ENCODE data around the gene PLA2G4E. TPM values are rescaled to one million over a fixed set of nuclear protein-coding genes. Genes with fewer than 3 reads are reported as not detected.
A peak's percentile ranks its signal among the peaks of the same experiment; 100 is the strongest.

Gene PLA2G4E
- total RNA-seq, 1 donor from 2014 or later: 8.8 TPM

DNA sequence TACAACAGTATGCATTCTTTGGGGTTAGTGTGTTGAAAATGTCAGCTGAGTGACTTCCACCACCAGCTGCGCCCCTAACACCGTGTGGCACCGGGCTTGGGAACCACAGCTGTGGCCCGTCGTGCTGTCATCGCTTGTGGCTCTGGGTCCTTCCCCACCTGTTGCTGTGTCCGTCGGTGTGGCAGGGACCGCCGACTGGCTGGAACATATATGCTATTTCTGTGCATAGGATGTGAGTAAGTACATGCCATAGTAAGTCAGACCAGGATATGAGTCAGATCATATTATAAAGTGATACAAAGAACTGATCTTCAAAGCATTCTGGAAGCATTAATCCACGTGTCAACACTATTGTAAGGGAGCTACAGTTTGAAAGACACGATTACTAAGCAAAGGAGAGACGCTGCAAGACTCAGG lies 80.4 kb downstream of the PLA2G4E start:
- DNase-seq (ENCODE audit: extremely low spot score in 2 of 2): no peak
- peaks cover 53% of the 10 kb centered on the region for H3K4me1 ChIP-seq
- intact Hi-C loops (cut with DNase I): no loop called here

DNA sequence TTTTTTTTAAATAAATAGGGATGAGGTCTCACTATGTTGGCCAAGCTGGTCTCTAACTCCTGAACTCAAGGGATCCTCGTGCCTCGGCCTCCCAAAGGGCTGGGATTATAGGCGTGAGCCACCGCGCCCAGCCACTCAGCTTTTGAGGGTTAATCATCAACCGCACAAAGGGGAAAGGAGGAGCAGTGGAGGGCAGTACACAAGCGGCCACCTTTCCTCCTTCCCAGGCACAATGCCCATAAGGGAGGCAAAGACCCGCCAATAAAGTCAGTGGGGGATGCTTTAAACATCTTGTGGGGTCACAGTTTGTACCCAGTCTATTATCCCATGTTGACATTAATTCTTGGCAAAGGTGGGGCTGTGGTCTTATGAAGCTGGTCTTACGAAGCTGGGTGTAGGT lies 80.9 kb downstream of the PLA2G4E start:
- no peaks in the 10 kb centered on the region for H3K9me3 ChIP-seq
- TF ChIP-seq POLR2A (IDR thresholded peaks at IDR 0.05): no peak
- no peak for TF ChIP-seq CTCF (IDR thresholded peaks at IDR 0.05)
- no peak for TF ChIP-seq POLR2AphosphoS5 (IDR thresholded peaks at IDR 0.05; ENCODE audit: insufficient read depth in 1 of 2, low read depth in 1 of 2)
- intact Hi-C loops (cut with DNase I): no loop called here
- H3K36me3 ChIP-seq: no peaks in the 10 kb centered on the region
- DNase-seq (ENCODE audit: extremely low spot score in 2 of 2): no peak
- no peaks in the 10 kb centered on the region for H3K27me3 ChIP-seq
- peaks cover 55% of the 10 kb centered on the region for H3K4me1 ChIP-seq
- H3K27ac ChIP-seq: no peak overlapping the region
- no peak overlapping the region for H3K4me3 ChIP-seq

More for the DNA sequence above, 80.4 kb downstream of the PLA2G4E start:
- no peak overlapping the region for H3K27ac ChIP-seq
- no peaks in the 10 kb centered on the region for H3K9me3 ChIP-seq
- H3K27me3 ChIP-seq: no peaks in the 10 kb centered on the region
- no peaks in the 10 kb centered on the region for H3K36me3 ChIP-seq
- TF ChIP-seq POLR2AphosphoS5 (IDR thresholded peaks at IDR 0.05; ENCODE audit: insufficient read depth in 1 of 2, low read depth in 1 of 2) (peak; percentile 30 to 71), CTCF (IDR thresholded peaks at IDR 0.05) (no peak)
- H3K4me3 ChIP-seq: no peak overlapping the region

- Histone ChIP-seq H3K4me1 (peaks cover 60% of the 10 kb centered on the region), H3K27ac (peak overlapping the region; percentile 17), H3K4me3 (no peak overlapping the region)
Measured at GRCh38 chr15:41937568-41937923, 83.3 kb downstream of the PLA2G4E start.

GRCh38 chr15:41936649-41937567 lies 83.9 kb downstream of the PLA2G4E start:
- H3K4me1 ChIP-seq: peaks cover 66% of the 10 kb centered on the region
- intact Hi-C loops (cut with DNase I): no loop called here
- no peak for DNase-seq (ENCODE audit: extremely low spot score in 2 of 2)
- peak overlapping the region; percentile 17 for H3K27ac ChIP-seq
- TF ChIP-seq POLR2A (IDR thresholded peaks at IDR 0.05): no peak
- TF ChIP-seq POLR2AphosphoS5 (IDR thresholded peaks at IDR 0.05; ENCODE audit: insufficient read depth in 1 of 2, low read depth in 1 of 2): peak; percentile 20 to 43
- TF ChIP-seq CTCF (IDR thresholded peaks at IDR 0.05): no peak
- H3K9me3 ChIP-seq: no peaks in the 10 kb centered on the region
- H3K36me3 ChIP-seq: no peaks in the 10 kb centered on the region
- no peaks in the 10 kb centered on the region for H3K27me3 ChIP-seq
- no peak overlapping the region for H3K4me3 ChIP-seq

More at GRCh38 chr15:41937568-41937923, 83.3 kb downstream of the PLA2G4E start:
- Histone ChIP-seq H3K27me3 (no peaks in the 10 kb centered on the region), H3K9me3 (no peaks in the 10 kb centered on the region), H3K36me3 (no peaks in the 10 kb centered on the region)
- intact Hi-C loops (cut with DNase I): no loop called here
- no peak for DNase-seq (ENCODE audit: extremely low spot score in 2 of 2)
- no peak for TF ChIP-seq CTCF (IDR thresholded peaks at IDR 0.05)
- TF ChIP-seq POLR2AphosphoS5 (IDR thresholded peaks at IDR 0.05; ENCODE audit: insufficient read depth in 1 of 2, low read depth in 1 of 2): no peak
- no peak for TF ChIP-seq POLR2A (IDR thresholded peaks at IDR 0.05)

GRCh38 chr15:41936155-41936554 lies 84.7 kb downstream of the PLA2G4E start:
- H3K27ac ChIP-seq: no peak overlapping the region
- DNase-seq (ENCODE audit: extremely low spot score in 2 of 2): no peak
- no peaks in the 10 kb centered on the region for H3K36me3 ChIP-seq
- intact Hi-C loops (cut with DNase I): no loop called here
- TF ChIP-seq POLR2A (IDR thresholded peaks at IDR 0.05) (no peak), POLR2AphosphoS5 (IDR thresholded peaks at IDR 0.05; ENCODE audit: insufficient read depth in 1 of 2, low read depth in 1 of 2) (no peak), CTCF (IDR thresholded peaks at IDR 0.05) (no peak)
- no peaks in the 10 kb centered on the region for H3K9me3 ChIP-seq
- peaks cover 72% of the 10 kb centered on the region for H3K4me1 ChIP-seq
- no peaks in the 10 kb centered on the region for H3K27me3 ChIP-seq
- H3K4me3 ChIP-seq: no peak overlapping the region
